SK-N-MC (cell line): ENCODE results near the gene SLC6A12.

Experiments used
- EZH2 ChIP-seq: fragments of 200-600 bp; sonication (generic); IDR thresholded peaks from one replicate; pipeline ENCODE4 v1.6.1; 2017; ENCODE audit warnings: antibody characterized with exemption
- POLR2AphosphoS5 ChIP-seq: IDR thresholded peaks from 2 replicates; pipeline ENCODE4 v1.6.1; 2012; ENCODE audit warnings: mild to moderate bottlenecking, low read depth, low read length, borderline replicate concordance

DNA sequence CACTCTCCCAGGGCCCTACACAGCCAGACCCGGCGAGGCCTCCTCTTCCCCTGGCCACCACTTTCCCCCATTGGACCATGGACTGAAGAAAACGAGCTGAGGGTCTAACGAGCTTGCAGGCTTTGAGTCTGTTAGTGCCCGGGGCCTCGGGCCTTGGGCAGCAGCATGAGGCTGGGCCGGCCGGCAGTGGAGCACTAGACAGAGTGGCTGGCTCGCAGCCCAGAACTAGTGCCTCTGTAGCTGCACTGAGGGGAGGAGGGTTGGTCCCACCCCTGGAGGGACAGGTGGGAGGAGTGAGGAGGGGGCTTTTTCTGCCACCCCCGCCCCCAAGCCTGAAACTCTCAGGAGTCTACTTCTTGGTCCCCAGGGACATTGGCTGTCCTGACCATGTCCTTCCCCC is 38.7 kb downstream of the SLC6A12 start:
- no peak for TF ChIP-seq POLR2AphosphoS5
- no peak for TF ChIP-seq EZH2
